Stimulated activated CD4-positive, alpha-beta T cell treated with anti-CD3 and anti-CD28 coated beads, Interleukin-1b, Interleukin-23, amount 100 ng/mL, for 4 hours (primary cell): ENCODE results near the gene PLEKHA7.
"Not testable (repeated sequence)": the region's sequence is repeated elsewhere in the genome, so short reads cannot be mapped to it uniquely, and the experiment has no call there.

ENCODE experiments used
- DNase-seq, 2 donors: peaks; one replicate each; pipeline ENCODE4 v3.0.0-alpha.2; 2020; ENCODE audit warnings: low read depth in 2 of 2

Gene PLEKHA7

GRCh38 chr11:16977136-16977993, 36.8 kb downstream of the PLEKHA7 start:
- DNase-seq: no peak

- DNase-seq: no peak
These were observed 37.8 kb downstream of the PLEKHA7 start for GRCh38 chr11:16976379-16976778.

DNA sequence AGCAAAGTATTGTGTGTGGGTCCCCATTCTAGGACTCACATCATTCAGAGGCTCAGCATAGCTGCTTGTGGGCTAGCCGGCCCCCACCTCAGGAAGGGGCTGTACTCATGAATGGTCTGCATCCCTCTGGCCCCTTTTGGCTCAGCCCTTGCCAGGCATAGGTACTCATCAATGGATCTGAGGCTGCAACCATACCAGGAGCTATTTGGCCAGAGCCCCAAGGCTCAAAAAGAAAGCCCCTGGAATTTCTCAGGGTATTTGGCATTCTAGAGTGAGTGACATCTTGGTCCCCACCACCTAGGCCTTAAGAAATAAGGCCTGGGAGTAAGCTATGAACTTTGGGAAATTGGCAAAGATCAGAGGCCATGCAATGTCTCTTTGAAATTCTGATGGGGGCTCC, 38.3 kb downstream of the PLEKHA7 start:
- DNase-seq: no peak

GRCh38 chr11:16973338-16973964, 40.8 kb downstream of the PLEKHA7 start:
- no peak for DNase-seq

- DNase-seq: no peak
These were observed 44.9 kb downstream of the PLEKHA7 start for GRCh38 chr11:16969010-16969999.

GRCh38 chr11:16968196-16968595, 46.0 kb downstream of the PLEKHA7 start:
- DNase-seq: no peak

DNA sequence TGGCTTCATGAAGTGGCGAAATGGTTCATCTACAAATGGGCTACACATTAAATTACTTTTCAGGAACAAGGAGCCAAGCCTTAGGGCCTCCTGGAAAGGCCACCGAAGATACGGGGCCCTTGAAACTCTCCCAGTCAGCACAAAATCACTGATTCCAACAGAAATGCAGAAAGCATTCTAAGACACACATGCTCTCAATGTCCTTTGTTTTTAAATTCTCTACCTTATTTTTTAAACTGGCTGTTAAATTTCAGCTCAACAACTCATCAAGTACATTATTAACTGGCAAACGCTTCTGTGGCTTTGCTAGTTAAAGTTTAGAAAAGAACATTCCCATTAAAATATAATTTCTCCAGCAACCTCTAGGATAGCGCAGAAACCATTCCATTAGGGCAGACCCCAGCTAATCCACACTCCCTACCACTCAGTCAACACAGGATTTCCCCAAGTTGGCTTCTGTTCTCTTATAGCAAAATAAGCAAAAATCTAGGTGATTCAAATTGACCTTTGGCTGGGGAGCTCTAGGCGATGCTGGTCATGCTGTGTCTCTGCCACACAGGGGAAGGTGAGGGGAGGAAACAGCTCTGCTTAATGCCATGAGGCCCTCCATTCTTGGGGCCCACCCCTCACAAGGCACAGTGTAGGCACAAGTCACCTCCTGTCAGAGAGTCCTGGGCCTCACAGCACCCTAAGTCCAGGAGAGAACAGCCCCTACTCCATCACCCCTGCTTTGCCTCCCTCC, 47.1 kb downstream of the PLEKHA7 start:
- no peak for DNase-seq

GRCh38 chr11:16964501-16964900, 49.7 kb downstream of the PLEKHA7 start:
- no peak for DNase-seq

GRCh38 chr11:16963316-16963876, 50.8 kb downstream of the PLEKHA7 start:
- DNase-seq: no peak

GRCh38 chr11:16962589-16962988, 51.6 kb downstream of the PLEKHA7 start:
- DNase-seq: not testable (repeated sequence)

- no peak for DNase-seq
These were observed 52.1 kb downstream of the PLEKHA7 start for GRCh38 chr11:16962146-16962545.

DNA sequence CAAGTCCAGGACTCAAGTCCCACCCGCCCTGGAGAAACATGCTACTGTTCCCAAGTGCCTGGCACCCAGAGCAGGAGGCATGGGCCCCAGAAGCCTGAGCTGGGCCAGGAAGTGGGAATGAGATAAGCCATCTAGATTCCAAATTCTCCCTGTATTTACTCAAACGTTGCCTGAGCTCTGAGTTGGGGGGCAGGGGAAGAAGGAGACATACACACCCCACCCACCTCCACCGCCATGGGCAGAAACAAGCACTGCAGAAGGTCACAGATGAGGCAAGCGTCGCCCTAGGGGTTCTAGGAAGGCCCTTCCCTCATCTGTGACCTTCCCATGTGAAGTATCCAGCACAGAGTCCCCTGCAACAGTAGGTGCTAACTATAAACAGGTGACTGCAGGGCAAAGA, 54.0 kb downstream of the PLEKHA7 start:
- no peak for DNase-seq

DNA sequence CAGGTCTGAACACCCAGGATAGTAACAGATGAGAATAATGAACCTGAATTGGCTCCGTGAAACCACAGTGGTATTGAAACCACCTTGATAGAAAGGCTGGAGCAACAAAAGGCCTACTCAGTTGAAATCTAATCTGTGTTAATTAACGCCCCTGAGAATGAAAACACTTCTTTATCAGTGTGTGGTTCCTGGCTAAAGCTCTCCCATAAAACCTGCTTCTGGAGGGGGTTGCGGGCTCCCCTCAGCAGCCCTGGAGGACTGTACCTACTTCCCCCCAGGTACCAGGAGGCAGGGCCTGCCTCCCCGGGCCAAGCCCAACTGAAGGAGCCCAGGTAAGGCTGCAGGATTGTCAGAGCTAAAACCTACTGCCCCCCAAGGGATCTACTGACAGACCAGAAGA, 54.6 kb downstream of the PLEKHA7 start:
- DNase-seq: no peak

DNA sequence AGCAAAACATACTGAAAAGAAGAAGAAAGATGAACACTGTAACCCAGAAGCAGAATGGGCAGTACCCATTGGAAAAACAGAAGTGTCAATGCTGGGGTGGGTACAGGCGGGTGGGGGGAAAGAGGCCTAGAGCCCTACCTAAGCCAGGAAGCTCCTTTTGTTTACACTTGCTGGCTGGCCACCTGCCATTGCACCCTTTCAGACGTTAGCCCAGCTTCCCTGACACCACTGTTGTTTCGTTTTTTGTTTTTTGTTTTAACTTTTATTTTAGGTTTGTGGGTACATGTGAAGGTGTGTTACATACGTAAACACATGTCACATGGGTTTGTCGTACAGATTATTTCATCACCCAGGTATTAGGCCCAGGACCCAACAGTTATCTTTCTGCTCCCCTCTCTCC, 55.4 kb downstream of the PLEKHA7 start:
- DNase-seq: no peak

- DNase-seq: no peak
These were observed 57.6 kb downstream of the PLEKHA7 start for GRCh38 chr11:16956538-16957153.

DNA sequence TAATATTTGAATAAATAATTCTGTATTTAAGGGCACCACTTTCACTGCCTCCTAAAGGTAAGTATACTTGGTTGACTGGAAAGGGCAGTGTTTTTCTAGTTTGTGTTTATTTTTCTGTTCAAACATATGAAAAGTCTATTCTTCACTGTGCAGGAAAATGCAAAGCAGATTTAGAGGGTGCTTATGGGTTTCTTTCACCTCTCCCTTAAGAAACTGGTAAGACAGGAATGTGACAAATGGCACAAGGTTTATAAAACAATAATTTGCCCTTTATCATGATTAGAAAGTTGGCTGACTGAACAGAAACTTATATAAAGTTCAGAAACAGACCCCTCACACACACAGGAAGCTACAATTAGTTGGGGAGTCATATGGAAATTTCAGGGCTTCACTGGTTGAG, 60.6 kb downstream of the PLEKHA7 start:
- no peak for DNase-seq

DNA sequence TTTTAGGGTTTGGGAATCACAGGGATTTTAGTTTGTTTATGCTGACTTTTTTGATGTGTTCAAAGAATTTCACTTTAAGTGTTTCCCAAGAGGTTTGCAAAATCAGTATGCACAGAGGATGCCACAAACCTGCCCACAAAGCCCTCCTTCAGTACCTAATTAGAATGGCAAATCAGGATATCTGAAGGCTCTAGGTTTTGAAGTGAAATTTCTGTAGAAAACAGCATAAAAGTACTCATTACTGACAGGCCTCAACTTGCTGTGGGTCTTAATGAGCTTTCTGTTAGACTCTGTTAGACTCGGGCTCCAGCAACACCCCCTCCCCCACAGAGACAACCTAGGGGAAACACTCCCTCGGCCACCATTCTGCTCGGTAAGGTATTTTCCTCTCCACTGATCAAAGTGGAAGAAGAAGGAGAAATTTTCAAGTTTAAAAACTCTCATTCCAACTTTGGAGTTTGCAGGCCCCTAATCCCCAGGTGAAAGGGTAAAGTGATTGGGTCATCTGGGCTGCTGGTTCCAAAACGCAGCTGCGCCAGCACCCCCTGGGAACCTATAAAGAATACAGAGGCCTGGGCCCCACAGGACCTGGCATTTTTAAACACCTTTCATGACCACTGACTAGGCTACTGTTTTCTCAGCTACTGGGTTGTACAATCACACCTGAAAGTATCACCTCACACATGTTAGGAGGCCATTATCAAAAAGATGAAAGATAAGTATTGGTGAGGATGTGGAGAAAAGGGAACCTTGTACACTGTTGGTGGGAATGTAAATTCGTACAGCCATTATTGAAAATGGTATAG, 67.5 kb downstream of the PLEKHA7 start:
- no peak for DNase-seq

DNA sequence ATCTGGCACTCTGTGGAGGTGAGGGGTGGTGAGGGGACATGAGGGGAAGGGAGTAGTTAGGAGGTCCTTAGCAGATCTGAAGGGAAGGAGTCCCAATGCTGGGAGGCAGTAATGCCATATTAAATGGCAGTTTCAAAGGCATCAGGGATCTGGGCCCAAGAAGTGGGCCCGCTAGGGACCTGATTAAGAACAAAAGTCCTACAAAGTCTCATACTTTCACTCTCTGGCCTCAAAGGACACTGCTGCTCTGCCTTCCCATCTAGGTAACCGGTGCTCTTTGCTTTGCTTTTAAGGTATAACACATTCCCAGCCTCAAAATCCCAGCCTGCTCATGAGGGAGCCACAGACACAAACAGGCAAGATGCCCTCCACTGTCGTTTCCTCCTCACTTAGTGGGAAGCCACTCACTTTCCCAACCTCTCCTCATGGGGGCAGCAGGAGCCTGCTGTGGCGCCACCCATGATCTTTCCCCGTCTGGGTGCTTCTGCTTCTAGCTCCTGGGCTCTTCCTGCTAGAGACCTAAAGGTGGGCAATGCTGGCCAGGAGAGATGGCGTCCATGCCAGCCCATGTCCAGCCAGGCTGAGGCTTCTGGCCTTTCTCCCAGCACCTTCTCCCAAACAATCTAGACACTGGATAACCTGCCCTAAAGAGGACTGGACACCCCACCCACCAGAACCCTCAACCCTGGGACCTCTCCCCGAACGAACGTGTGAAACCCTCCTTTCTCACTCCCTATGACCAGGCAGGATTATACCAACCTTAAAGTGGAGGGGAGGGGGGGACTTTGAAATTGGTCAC, 68.3 kb downstream of the PLEKHA7 start:
- peak in 1 of 2 donors; percentile 5 for DNase-seq

GRCh38 chr11:16942911-16943310, 71.3 kb downstream of the PLEKHA7 start:
- DNase-seq: no peak
